Endothelial cell of umbilical vein (primary cell): ENCODE results near the gene LIN28A. TPM values are rescaled to one million over a fixed set of nuclear protein-coding genes. Genes with fewer than 3 reads are reported as not detected.

ENCODE experiments used
- BruUV-seq: library from RNA; stranded (reverse); fragments of 400-500 nt; replicated peaks from 2 replicates; lab custom pipeline; 2021; lab: Mats Ljungman, UMichigan
- CTCF ChIA-PET: fragments of 300-600, 350-600 bp; sonication (Branson Sonifier 250); formaldehyde crosslinking; loops from one replicate; lab custom pipeline; 2021; ENCODE audit warnings: antibody characterized with exemption, inconsistent platforms; lab: Charles Lee
- POLR2A ChIA-PET: fragments of 300-600, 350-600 bp; sonication (Branson Sonifier 250); formaldehyde crosslinking; loops from one replicate; lab custom pipeline; 2021; ENCODE audit warnings: antibody characterized with exemption, inconsistent platforms; lab: Charles Lee
- DNase-seq: peaks from one replicate; pipeline ENCODE4 v3.0.0-alpha.2; 2011; ENCODE audit warnings: low read depth, low spot score
- FAIRE-seq: peaks from 2 replicates; lab custom pipeline; 2011; peaks lifted over from hg19 to GRCh38; lab: Jason Lieb, UNC
- H2AFZ ChIP-seq: 2 replicates; pipeline ENCODE4 v1.6.0; 2012; ENCODE audit warnings: low read depth, low read length, control low read depth, inconsistent platforms
- H3K27ac ChIP-seq: 2 replicates; pipeline ENCODE4 v1.5.1; 2011; ENCODE audit warnings: low read depth, mild to moderate bottlenecking, control low read depth, low read length, moderate library complexity; ENCODE audit not compliant: insufficient read depth
- H3K27me3 ChIP-seq, 2 experiments: 2 replicates each; pipeline versions ENCODE4 v1.6.0 to v1.6.1; 2011; ENCODE audit warnings: low read length in 2 of 2, mixed read lengths in 1 of 2; ENCODE audit not compliant: control insufficient read depth in 2 of 2, insufficient read depth in 2 of 2
- H3K36me3 ChIP-seq, 2 experiments: 2 replicates in 1 of 2; 3 replicates in 1 of 2; pipeline ENCODE4 v1.5.1; 2011; ENCODE audit warnings: low read length in 2 of 2, mild to moderate bottlenecking in 1 of 2, moderate library complexity in 1 of 2; ENCODE audit not compliant: control insufficient read depth in 2 of 2, insufficient read depth in 2 of 2; ENCODE audit errors: extremely low read depth in 1 of 2
- H3K4me1 ChIP-seq: 3 replicates; pipeline ENCODE4 v1.5.1; 2011; ENCODE audit warnings: mild to moderate bottlenecking, low read length; ENCODE audit not compliant: control insufficient read depth, insufficient read depth; ENCODE audit errors: extremely low read depth
- H3K4me2 ChIP-seq: 2 replicates; pipeline ENCODE4 v1.6.1; 2011; ENCODE audit warnings: low read length, control low read depth, mixed read lengths; ENCODE audit not compliant: insufficient read depth
- H3K4me3 ChIP-seq, 3 experiments: fragments of 200-600 bp in 1 of 3; sonication (generic), shearing (Covaris generic) in 1 of 3; replicated peaks in 1 of 3; 2 replicates each; pipeline ENCODE4 v1.5.1; 2011 to 2016; ENCODE audit warnings: control low read depth in 3 of 3, low read length in 3 of 3, mild to moderate bottlenecking in 2 of 3, inconsistent platforms in 1 of 3, low read depth in 1 of 3, moderate library complexity in 1 of 3; ENCODE audit not compliant: insufficient read depth in 1 of 3
- H3K79me2 ChIP-seq: 2 replicates; pipeline ENCODE4 v1.6.0; 2012; ENCODE audit warnings: low read length, inconsistent platforms; ENCODE audit not compliant: control insufficient read depth, insufficient read depth
- H3K9ac ChIP-seq: replicated peaks from 2 replicates; pipeline ENCODE3; 2011; ENCODE audit warnings: low read length, control low read depth; ENCODE audit not compliant: insufficient read depth; ENCODE audit errors: extremely low read depth
- H3K9me1 ChIP-seq: replicated peaks from 3 replicates; pipeline ENCODE4 v1.6.0; 2011; ENCODE audit warnings: mild to moderate bottlenecking, low read length; ENCODE audit not compliant: control insufficient read depth, insufficient read depth; ENCODE audit errors: extremely low read depth
- H3K9me3 ChIP-seq: replicated peaks from 2 replicates; pipeline ENCODE4 v1.5.1; 2012; ENCODE audit warnings: low read length, inconsistent platforms; ENCODE audit not compliant: control insufficient read depth, insufficient read depth
- H4K20me1 ChIP-seq: replicated peaks from 2 replicates; pipeline ENCODE3; 2011; ENCODE audit warnings: mild to moderate bottlenecking, low read length; ENCODE audit not compliant: control insufficient read depth, insufficient read depth; ENCODE audit errors: extremely low read depth
- EZH2 ChIP-seq: IDR thresholded peaks from 2 replicates; pipeline ENCODE4 v1.6.1; 2012; ENCODE audit warnings: borderline replicate concordance, low read depth, mild to moderate bottlenecking, moderate library complexity, low read length, inconsistent platforms; ENCODE audit not compliant: severe bottlenecking
- FOS ChIP-seq: IDR thresholded peaks from 2 replicates; pipeline ENCODE4 v1.6.1; 2011; ENCODE audit warnings: mild to moderate bottlenecking, low read length, moderate library complexity, borderline replicate concordance; ENCODE audit not compliant: insufficient read depth
- GATA2 ChIP-seq: IDR thresholded peaks from 2 replicates; pipeline ENCODE4 v1.7.0; 2011; ENCODE audit warnings: low read depth, mild to moderate bottlenecking, moderate library complexity, mixed read lengths, low read length; ENCODE audit not compliant: insufficient read length, insufficient read depth
- JUN ChIP-seq: IDR thresholded peaks from 2 replicates; pipeline ENCODE4 v1.6.1; 2011; ENCODE audit warnings: borderline replicate concordance, low read depth; ENCODE audit not compliant: insufficient read length, insufficient read depth
- MYC ChIP-seq: IDR thresholded peaks from one replicate; pipeline ENCODE4 v1.6.1; 2011; ENCODE audit warnings: mild to moderate bottlenecking, low read depth, low read length
- POLR2A ChIP-seq: IDR thresholded peaks from 2 replicates; pipeline ENCODE4 v1.6.1; 2012; ENCODE audit warnings: low read depth, mild to moderate bottlenecking, control low read depth, low read length
- POLR2AphosphoS5 ChIP-seq: IDR thresholded peaks from 2 replicates; pipeline ENCODE4 v1.6.1; 2012; ENCODE audit warnings: low read depth, mild to moderate bottlenecking, control low read depth, low read length, moderate library complexity; ENCODE audit not compliant: insufficient read depth
- dilution Hi-C: fragments of 300-500 bp; cut with MboI; formaldehyde crosslinking; loops from one replicate; pipeline ENCODE4 v1.15.0; 2019; ENCODE audit warnings: low sequenced_read_pairs; ENCODE audit not compliant: extremely low pct_ligation_motif_present
- intact Hi-C: fragments of 100-400 bp; cut with micrococcal nuclease; formaldehyde crosslinking; loops from one replicate; pipeline ENCODE4 v1.10.0; 2022
- polyA plus RNA-seq, 4 experiments: library from polyadenylated mRNA; depleted of rRNA in 3 of 4; stranded (reverse) in 3 of 4; unstranded in 1 of 4; fragments of >200 nt; gene quantifications; 2 replicates each; pipeline versions ENCODE4 v1.2.1 to v1.2.3, GENCODE V29; 2011 to 2012; ENCODE audit warnings: missing spikeins in 1 of 4
- total RNA-seq: library from RNA; stranded (reverse); gene quantifications from 2 replicates; pipeline ENCODE4 v1.2.3, GENCODE V29; 2021
- TF ChIP-seq, protein P1 (sequence below): IDR thresholded peaks from 2 replicates; pipeline ENCODE4 v1.6.1; 2011; ENCODE audit not compliant: insufficient read depth, insufficient read length
- TF ChIP-seq, protein P2 (sequence below), 2 donors: IDR thresholded peaks; 1 replicate in 1 of 2; 2 replicates in 1 of 2; pipeline ENCODE4 v1.5.1; 2011; ENCODE audit warnings: low read length in 2 of 2, mild to moderate bottlenecking in 2 of 2, moderate library complexity in 2 of 2, control low read depth in 1 of 2, inconsistent platforms in 1 of 2, low read depth in 1 of 2; ENCODE audit not compliant: insufficient read depth in 1 of 2; ENCODE audit errors: extremely low read depth in 1 of 2

Gene LIN28A
- total and polyA plus RNA-seq, 2 donors (not counting 3 experiments of a cell fraction or from before 2014, with no cell fraction given): 0.11 TPM; not detected in 1

DNA sequence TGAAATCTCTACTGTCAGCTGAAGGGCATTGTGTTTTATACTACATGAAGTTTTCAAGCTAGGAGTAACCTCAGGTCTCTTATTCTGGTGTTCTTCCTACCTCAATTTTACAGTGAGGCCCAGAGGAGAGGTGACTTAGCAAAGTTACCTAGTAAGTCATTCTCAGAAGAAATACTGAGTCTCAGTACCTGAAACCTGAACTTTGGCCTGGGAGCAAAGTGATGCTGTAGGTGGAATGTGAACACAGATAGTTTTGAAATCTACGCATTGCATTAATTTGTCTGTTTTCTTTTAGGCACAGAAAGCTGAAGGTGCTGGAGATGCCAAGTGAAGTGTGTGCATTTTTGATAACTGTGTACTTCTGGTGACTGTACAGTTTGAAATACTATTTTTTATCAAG is 64.2 kb downstream of the LIN28A start:
- Histone ChIP-seq H3K36me3 (peaks cover 11 to 20% of the 10 kb centered on the region in 2 experiments), H3K27ac (no peak overlapping the region), H3K9me1 (no peaks in the 10 kb centered on the region), H3K9ac (no peak overlapping the region), H3K79me2 (peaks cover 18% of the 10 kb centered on the region), H4K20me1 (peaks cover 3% of the 10 kb centered on the region), H3K4me2 (no peak overlapping the region), H3K4me1 (peaks cover 11% of the 10 kb centered on the region), H3K27me3 (no peaks in the 10 kb centered on the region), H3K9me3 (no peaks in the 10 kb centered on the region), H2AFZ (no peak overlapping the region), H3K4me3 (no peak overlapping the region)
- intact Hi-C loops (loop anchor here (5.0 kb wide), 1 partner anchor 198 kb away; no protein-coding TSS in a partner anchor), dilution Hi-C loops (no loop called here)
- BruUV-seq: no TSS peak
- FAIRE-seq (no peak), DNase-seq (no peak)
- CTCF ChIA-PET: no interaction called here
- TF ChIP-seq, protein P1, sequence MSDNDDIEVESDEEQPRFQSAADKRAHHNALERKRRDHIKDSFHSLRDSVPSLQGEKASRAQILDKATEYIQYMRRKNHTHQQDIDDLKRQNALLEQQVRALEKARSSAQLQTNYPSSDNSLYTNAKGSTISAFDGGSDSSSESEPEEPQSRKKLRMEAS: no peak
- TF ChIP-seq EZH2 (no peak), POLR2A (no peak), FOS (no peak), MYC (no peak), JUN (no peak), POLR2AphosphoS5 (no peak), GATA2 (no peak)
- TF ChIP-seq, protein P2, sequence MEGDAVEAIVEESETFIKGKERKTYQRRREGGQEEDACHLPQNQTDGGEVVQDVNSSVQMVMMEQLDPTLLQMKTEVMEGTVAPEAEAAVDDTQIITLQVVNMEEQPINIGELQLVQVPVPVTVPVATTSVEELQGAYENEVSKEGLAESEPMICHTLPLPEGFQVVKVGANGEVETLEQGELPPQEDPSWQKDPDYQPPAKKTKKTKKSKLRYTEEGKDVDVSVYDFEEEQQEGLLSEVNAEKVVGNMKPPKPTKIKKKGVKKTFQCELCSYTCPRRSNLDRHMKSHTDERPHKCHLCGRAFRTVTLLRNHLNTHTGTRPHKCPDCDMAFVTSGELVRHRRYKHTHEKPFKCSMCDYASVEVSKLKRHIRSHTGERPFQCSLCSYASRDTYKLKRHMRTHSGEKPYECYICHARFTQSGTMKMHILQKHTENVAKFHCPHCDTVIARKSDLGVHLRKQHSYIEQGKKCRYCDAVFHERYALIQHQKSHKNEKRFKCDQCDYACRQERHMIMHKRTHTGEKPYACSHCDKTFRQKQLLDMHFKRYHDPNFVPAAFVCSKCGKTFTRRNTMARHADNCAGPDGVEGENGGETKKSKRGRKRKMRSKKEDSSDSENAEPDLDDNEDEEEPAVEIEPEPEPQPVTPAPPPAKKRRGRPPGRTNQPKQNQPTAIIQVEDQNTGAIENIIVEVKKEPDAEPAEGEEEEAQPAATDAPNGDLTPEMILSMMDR (IDR thresholded peaks at IDR 0.05; ENCODE audit: extremely low read depth in 1 of 2, insufficient read depth in 1 of 2, low read depth in 1 of 2, low read length in 2 of 2): no peak
- POLR2A ChIA-PET: interaction anchor here (0.6 kb wide), 1 partner anchor 203 kb away, joined by 5 read pairs; no protein-coding TSS in a partner anchor
